K562 (cell line): ENCODE measurements around the gene PPP1R14B. TPM values are rescaled to one million over a fixed set of nuclear protein-coding genes. Genes with fewer than 3 reads are reported as not detected.

Experiments
- BRCA1 ChIP-seq, 2 experiments: fragments of 450-650 bp in 1 of 2; sonication (generic) in 1 of 2; formaldehyde crosslinking in 1 of 2; IDR thresholded peaks; 2 replicates each; pipeline versions ENCODE4 v1.5.0 to v1.6.1; 2017 to 2020; ENCODE audit warnings: mild to moderate bottlenecking in 1 of 2, missing genetic modification reagents in 1 of 2
- CCNT2 ChIP-seq: IDR thresholded peaks from 2 replicates; pipeline ENCODE4 v1.6.1; 2011; ENCODE audit warnings: borderline replicate concordance, low read depth, mild to moderate bottlenecking, moderate library complexity, mixed read lengths, low read length; ENCODE audit not compliant: insufficient read length; ENCODE audit errors: extremely low read depth
- EGR1 ChIP-seq: fragments of 450-650 bp; conservative IDR thresholded peaks from 2 replicates; pipeline ENCODE4 v1.6.1; 2017; ENCODE audit warnings: mild to moderate bottlenecking
- HNRNPLL ChIP-seq: fragments of 200-400 bp; formaldehyde crosslinking; IDR thresholded peaks from 2 replicates; pipeline ENCODE4 v1.6.1; 2017; ENCODE audit warnings: low read length, low read depth, mild to moderate bottlenecking; ENCODE audit not compliant: poor library complexity, severe bottlenecking
- ILF3 ChIP-seq: fragments of 450-650 bp; IDR thresholded peaks from 2 replicates; pipeline ENCODE4 v1.6.1; 2018; ENCODE audit warnings: antibody characterized with exemption, mild to moderate bottlenecking, moderate library complexity, borderline replicate concordance
- MBD2 ChIP-seq: sonication (generic); IDR thresholded peaks from 2 replicates; pipeline ENCODE4 v1.6.1; 2016; ENCODE audit warnings: low read depth, borderline replicate concordance
- PHF8 ChIP-seq: fragments of 200-600 bp; sonication (generic); IDR thresholded peaks from 2 replicates; pipeline ENCODE4 v1.6.1; 2012; ENCODE audit warnings: mixed run types, mild to moderate bottlenecking, inconsistent platforms, low read length, moderate library complexity, borderline replicate concordance
- RBBP5 ChIP-seq: fragments of 200-600 bp; sonication (generic); IDR thresholded peaks from 2 replicates; pipeline ENCODE4 v1.6.1; 2012; ENCODE audit warnings: borderline replicate concordance, mild to moderate bottlenecking, low read length, control low read depth, inconsistent platforms; ENCODE audit not compliant: insufficient read depth, poor library complexity, severe bottlenecking
- SMARCC2 ChIP-seq: fragments of 450-650 bp; IDR thresholded peaks from 2 replicates; pipeline ENCODE4 v1.6.1; 2017; ENCODE audit warnings: antibody characterized with exemption, moderate library complexity, mild to moderate bottlenecking, low read depth
- TBP ChIP-seq: optimal IDR thresholded peaks from 2 replicates; pipeline ENCODE3; 2011; ENCODE audit warnings: low read depth, low read length, improper control_type of control experiment
- ZNF717 ChIP-seq: fragments of 250-450 bp; sonication (Bioruptor Pico); IDR thresholded peaks from 2 replicates; pipeline ENCODE4 v1.5.0; 2021
- polyA plus RNA-seq, 8 experiments: library from polyadenylated mRNA; depleted of rRNA in 4 of 8; stranded (reverse) in 5 of 8; unstranded in 3 of 8; fragments of >200 nt; fragmentation: Nextera tagmentation in 2 of 8; fragmentation: Illumina TruSeq in 1 of 8; extraction: Ambion mirVana in 2 of 8; extraction: Trizol in 1 of 8; gene quantifications; 2 replicates each; pipeline versions ENCODE4 v1.2.1 to v1.2.3, GENCODE V29; 2011 to 2014; ENCODE audit warnings: inconsistent platforms in 1 of 8, missing spikeins in 1 of 8
- total RNA-seq, 7 experiments: library from RNA; depleted of rRNA in 6 of 7; stranded (reverse); fragments of >200 nt in 6 of 7; fragmentation: Illumina TruSeq in 2 of 7; extraction: Trizol in 2 of 7; gene quantifications; 2 replicates each; pipeline versions ENCODE4 v1.2.1 to v1.2.3, GENCODE V29; 2011 to 2021; ENCODE audit warnings: low replicate concordance in 1 of 7
- TF ChIP-seq, protein P1 (sequence below): fragments of 450-650 bp; IDR thresholded peaks from 2 replicates; pipeline ENCODE4 v1.6.1; 2016; ENCODE audit warnings: borderline replicate concordance
- TF ChIP-seq, protein P2 (sequence below), 2 experiments: fragments of 450-650 bp in 1 of 2; sonication (generic) in 1 of 2; formaldehyde crosslinking in 1 of 2; IDR thresholded peaks; 2 replicates each; pipeline versions ENCODE4 v1.7.1 to v1.9.0; 2016 to 2022; ENCODE audit warnings: inconsistent platforms in 1 of 2, mild to moderate bottlenecking in 1 of 2, missing genetic modification reagents in 1 of 2

The PPP1R14B gene
- total and polyA plus RNA-seq, 9 of the 15 experiments (the other 6 are each of a cell fraction or from before 2014, with no cell fraction given) = 7.7 to 566 (median 212) TPM

DNA sequence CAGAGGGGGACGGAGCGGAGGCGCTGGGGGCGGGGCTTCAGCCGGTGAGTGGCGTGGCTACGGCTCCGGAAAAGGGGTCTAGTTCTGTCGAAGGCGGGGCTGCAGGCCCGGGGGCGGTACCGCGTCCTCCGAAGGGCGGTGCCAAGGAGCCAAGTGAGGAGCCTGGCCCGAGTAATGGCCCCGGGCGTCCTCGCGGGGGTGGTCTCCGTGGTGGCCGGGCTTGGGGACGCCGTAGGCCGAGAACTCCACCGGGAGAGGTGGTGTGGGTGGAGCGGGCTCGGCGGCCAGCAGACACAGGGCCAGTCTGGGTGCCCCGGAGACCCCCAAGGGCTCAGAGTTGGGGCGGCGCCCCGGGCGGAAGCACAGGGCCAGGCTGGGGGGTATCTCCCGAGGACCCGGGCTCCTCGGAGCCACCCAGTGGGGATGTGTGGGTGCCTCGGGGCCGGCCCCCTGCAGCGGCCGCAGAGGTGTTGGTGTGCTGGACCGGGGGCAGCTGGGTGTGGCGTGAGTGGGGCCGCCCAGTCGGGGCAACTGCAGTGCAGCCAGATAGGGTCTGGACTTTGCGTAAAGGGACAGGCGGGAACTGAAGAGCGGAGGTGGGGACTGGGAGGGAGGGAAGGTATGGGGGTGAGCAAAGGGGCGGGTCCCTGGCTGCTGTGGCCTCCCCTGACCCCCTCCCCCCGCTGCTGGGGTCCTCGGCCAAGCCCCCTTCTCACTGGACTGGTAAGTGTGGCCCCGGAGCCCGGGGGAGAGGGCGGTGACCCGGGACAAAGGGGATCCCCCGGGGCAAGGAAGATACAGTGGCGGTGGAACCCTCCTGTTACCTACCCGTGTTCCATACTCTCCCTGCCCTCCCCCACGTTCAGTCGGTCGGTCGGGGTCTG, 5.0 kb downstream of the PPP1R14B start (continued):
- TF ChIP-seq CCNT2 = peak; percentile 14
- peak; percentile 32; the same call in 1 of the 2 replicates for TF ChIP-seq MBD2
- TF ChIP-seq HNRNPLL = peak; percentile 74
- TF ChIP-seq ILF3 = no peak
- no peak for TF ChIP-seq BRCA1 (IDR thresholded peaks at IDR 0.05)
- TF ChIP-seq BRCA1 (CRISPR knock-in tag; IDR thresholded peaks at IDR 0.05) = no peak
- peak; percentile 47; the same call in 1 of the 2 replicates for TF ChIP-seq SMARCC2
- TF ChIP-seq, protein P1, sequence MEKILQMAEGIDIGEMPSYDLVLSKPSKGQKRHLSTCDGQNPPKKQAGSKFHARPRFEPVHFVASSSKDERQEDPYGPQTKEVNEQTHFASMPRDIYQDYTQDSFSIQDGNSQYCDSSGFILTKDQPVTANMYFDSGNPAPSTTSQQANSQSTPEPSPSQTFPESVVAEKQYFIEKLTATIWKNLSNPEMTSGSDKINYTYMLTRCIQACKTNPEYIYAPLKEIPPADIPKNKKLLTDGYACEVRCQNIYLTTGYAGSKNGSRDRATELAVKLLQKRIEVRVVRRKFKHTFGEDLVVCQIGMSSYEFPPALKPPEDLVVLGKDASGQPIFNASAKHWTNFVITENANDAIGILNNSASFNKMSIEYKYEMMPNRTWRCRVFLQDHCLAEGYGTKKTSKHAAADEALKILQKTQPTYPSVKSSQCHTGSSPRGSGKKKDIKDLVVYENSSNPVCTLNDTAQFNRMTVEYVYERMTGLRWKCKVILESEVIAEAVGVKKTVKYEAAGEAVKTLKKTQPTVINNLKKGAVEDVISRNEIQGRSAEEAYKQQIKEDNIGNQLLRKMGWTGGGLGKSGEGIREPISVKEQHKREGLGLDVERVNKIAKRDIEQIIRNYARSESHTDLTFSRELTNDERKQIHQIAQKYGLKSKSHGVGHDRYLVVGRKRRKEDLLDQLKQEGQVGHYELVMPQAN = peak; percentile 27; the same call in 1 of the 2 replicates
- TF ChIP-seq, protein P2, sequence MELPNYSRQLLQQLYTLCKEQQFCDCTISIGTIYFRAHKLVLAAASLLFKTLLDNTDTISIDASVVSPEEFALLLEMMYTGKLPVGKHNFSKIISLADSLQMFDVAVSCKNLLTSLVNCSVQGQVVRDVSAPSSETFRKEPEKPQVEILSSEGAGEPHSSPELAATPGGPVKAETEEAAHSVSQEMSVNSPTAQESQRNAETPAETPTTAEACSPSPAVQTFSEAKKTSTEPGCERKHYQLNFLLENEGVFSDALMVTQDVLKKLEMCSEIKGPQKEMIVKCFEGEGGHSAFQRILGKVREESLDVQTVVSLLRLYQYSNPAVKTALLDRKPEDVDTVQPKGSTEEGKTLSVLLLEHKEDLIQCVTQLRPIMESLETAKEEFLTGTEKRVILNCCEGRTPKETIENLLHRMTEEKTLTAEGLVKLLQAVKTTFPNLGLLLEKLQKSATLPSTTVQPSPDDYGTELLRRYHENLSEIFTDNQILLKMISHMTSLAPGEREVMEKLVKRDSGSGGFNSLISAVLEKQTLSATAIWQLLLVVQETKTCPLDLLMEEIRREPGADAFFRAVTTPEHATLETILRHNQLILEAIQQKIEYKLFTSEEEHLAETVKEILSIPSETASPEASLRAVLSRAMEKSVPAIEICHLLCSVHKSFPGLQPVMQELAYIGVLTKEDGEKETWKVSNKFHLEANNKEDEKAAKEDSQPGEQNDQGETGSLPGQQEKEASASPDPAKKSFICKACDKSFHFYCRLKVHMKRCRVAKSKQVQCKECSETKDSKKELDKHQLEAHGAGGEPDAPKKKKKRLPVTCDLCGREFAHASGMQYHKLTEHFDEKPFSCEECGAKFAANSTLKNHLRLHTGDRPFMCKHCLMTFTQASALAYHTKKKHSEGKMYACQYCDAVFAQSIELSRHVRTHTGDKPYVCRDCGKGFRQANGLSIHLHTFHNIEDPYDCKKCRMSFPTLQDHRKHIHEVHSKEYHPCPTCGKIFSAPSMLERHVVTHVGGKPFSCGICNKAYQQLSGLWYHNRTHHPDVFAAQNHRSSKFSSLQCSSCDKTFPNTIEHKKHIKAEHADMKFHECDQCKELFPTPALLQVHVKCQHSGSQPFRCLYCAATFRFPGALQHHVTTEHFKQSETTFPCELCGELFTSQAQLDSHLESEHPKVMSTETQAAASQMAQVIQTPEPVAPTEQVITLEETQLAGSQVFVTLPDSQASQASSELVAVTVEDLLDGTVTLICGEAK (IDR thresholded peaks at IDR 0.05) = peak; percentile 76
- TF ChIP-seq, protein P2 (CRISPR knock-in tag; IDR thresholded peaks at IDR 0.05) = no peak
- TF ChIP-seq ZNF717 (CRISPR knock-in tag) = no peak
- TF ChIP-seq PHF8 = peak; percentile 64; the same call in 1 of the 2 replicates
- TF ChIP-seq TBP = peak; percentile 79
- peak; percentile 84 for TF ChIP-seq EGR1
- TF ChIP-seq RBBP5 = peak; percentile 52
